Small intestine (tissue), 7 donors: ENCODE results near the gene MACO1. TPM values are rescaled to one million over a fixed set of nuclear protein-coding genes. Genes with fewer than 3 reads are reported as not detected.
"Not testable (repeated sequence)": the region's sequence is repeated elsewhere in the genome, so short reads cannot be mapped to it uniquely, and the experiment has no call there.

Source experiments
- DNase-seq, 2 donors: peaks; one replicate each; pipeline versions ENCODE4 v3.0.0 to v3.0.0-alpha.2; 2013
- FAIRE-seq: peaks from 2 replicates; lab custom pipeline; 2012; peaks lifted over from hg19 to GRCh38; lab: Jason Lieb, UNC
- H3K27ac ChIP-seq, 3 donors: one replicate each; pipeline ENCODE4 v1.5.1; 2013; ENCODE audit warnings: low read length in 2 of 3, mild to moderate bottlenecking in 2 of 3, control low read depth in 1 of 3, inconsistent platforms in 1 of 3, low read depth in 1 of 3, moderate library complexity in 1 of 3
- H3K27me3 ChIP-seq, 3 donors: one replicate each; pipeline ENCODE4 v1.6.1; 2013; ENCODE audit warnings: low read length in 3 of 3, inconsistent platforms in 1 of 3; ENCODE audit not compliant: control insufficient read depth in 3 of 3, insufficient read depth in 3 of 3
- H3K36me3 ChIP-seq, 3 donors: one replicate each; pipeline ENCODE4 v1.6.1; 2013; ENCODE audit warnings: low read length in 3 of 3, inconsistent platforms in 1 of 3, low read depth in 1 of 3, mild to moderate bottlenecking in 1 of 3, moderate library complexity in 1 of 3; ENCODE audit not compliant: control insufficient read depth in 3 of 3, insufficient read depth in 2 of 3
- H3K4me1 ChIP-seq, 3 donors: one replicate each; pipeline ENCODE4 v1.6.1; 2013; ENCODE audit warnings: low read length in 2 of 3, inconsistent platforms in 1 of 3, low read depth in 1 of 3, mild to moderate bottlenecking in 1 of 3, moderate library complexity in 1 of 3; ENCODE audit not compliant: control insufficient read depth in 3 of 3, insufficient read depth in 2 of 3
- H3K4me3 ChIP-seq, 3 donors: one replicate each; pipeline ENCODE4 v1.5.1; 2013; ENCODE audit warnings: low read length in 3 of 3, control low read depth in 1 of 3, inconsistent platforms in 1 of 3, low read depth in 1 of 3, mild to moderate bottlenecking in 1 of 3, moderate library complexity in 1 of 3
- H3K9me3 ChIP-seq, 2 donors: one replicate each; pipeline ENCODE4 v1.6.1; 2013; ENCODE audit warnings: low read depth in 1 of 2, low read length in 1 of 2; ENCODE audit not compliant: control insufficient read depth in 2 of 2, insufficient read depth in 1 of 2
- WGBS, 3 donors: extraction: QIAGEN DNeasy Blood & Tissue Kit; methylation state at CpG; one replicate each; pipeline ENCODE4 v1.1.7; 2013; 5-methylcytosine and 5-hydroxymethylcytosine counted together
- polyA plus RNA-seq, 4 donors: library from polyadenylated mRNA; stranded (reverse) in 3 of 4; unstranded in 1 of 4; fragments of 200-250 nt in 3 of 4; fragments of 120-200 nt in 1 of 4; gene quantifications; one replicate each; pipeline versions ENCODE4 v1.2.1 to v1.2.3, GENCODE V29; 2013
- donor health status: healthy with polysubstance abuse.
- donor health status: control.
- donor health status: control.
- donor health status: Bipolar disorder and iron deficiency.
- donor health status: healthy.

The MACO1 gene
- polyA plus RNA-seq, 4 donors = 8.1 to 18.6 (median 9.7) TPM

GRCh38 chr1:25458541-25459298 lies 28.0 kb downstream of the MACO1 start:
- Histone ChIP-seq H3K27ac (no peak overlapping the region), H3K4me3 (no peak overlapping the region), H3K4me1 (no peaks in the 10 kb centered on the region), H3K36me3 (peaks cover 11 to 20% (median 19%) of the 10 kb centered on the region in 3 donors), H3K9me3 (no peaks in the 10 kb centered on the region), H3K27me3 (no peaks in the 10 kb centered on the region)
- FAIRE-seq (no peak), DNase-seq (no peak)
- WGBS, 3 donors = 81 to 89% (median 85%) methylated on average over 7 of the region's 7 CpGs

DNA sequence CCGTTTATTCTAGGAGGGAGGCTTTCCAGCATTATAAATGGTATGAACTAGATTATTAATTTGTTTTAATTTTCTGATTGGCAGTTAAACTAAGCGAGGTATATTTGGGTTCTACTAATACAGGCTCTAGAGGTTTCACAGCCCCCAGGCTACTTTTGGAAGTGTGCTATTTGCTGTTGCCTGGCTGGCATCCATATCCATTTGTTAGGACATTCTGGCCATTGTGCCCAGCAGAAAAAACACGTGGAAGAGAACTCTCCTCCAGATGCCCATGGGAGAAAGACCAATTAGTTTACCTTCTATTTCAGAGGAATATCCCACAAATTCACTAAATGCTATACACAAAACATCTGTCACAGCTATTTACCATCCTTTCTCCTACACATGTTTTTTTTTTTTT lies 29.3 kb downstream of the MACO1 start:
- Histone ChIP-seq H3K27ac (no peak overlapping the region), H3K9me3 (no peaks in the 10 kb centered on the region), H3K36me3 (peaks cover 11 to 20% (median 14%) of the 10 kb centered on the region in 3 donors), H3K27me3 (no peaks in the 10 kb centered on the region), H3K4me1 (no peaks in the 10 kb centered on the region), H3K4me3 (no peak overlapping the region)
- 78 to 93% (median 86%) methylated on average over 3 of the region's 3 CpGs for WGBS, 3 donors
- no peak for FAIRE-seq
- DNase-seq = no peak

- WGBS, 3 donors = 64 to 88% (median 77%) methylated on average over 4 of the region's 4 CpGs
- H3K9me3 ChIP-seq, H3K4me3 ChIP-seq, H3K27me3 ChIP-seq, DNase-seq, H3K4me1 ChIP-seq, FAIRE-seq, H3K27ac ChIP-seq: not testable (repeated sequence)
- H3K36me3 ChIP-seq = peaks cover 9 to 23% (median 14%) of the 10 kb centered on the region in 3 donors
Measured at GRCh38 chr1:25460816-25461215, 30.1 kb downstream of the MACO1 start.

GRCh38 chr1:25461849-25462248 lies 31.2 kb downstream of the MACO1 start:
- no peak overlapping the region for H3K27ac ChIP-seq
- no peaks in the 10 kb centered on the region for H3K27me3 ChIP-seq
- no peak overlapping the region for H3K4me3 ChIP-seq
- peaks cover 9 to 21% (median 11%) of the 10 kb centered on the region in 3 donors for H3K36me3 ChIP-seq
- no peak for FAIRE-seq
- H3K4me1 ChIP-seq = no peaks in the 10 kb centered on the region
- DNase-seq = no peak
- 81 to 97% (median 86%) methylated on average over 2 of the region's 2 CpGs for WGBS, 3 donors
- H3K9me3 ChIP-seq = no peaks in the 10 kb centered on the region

DNA sequence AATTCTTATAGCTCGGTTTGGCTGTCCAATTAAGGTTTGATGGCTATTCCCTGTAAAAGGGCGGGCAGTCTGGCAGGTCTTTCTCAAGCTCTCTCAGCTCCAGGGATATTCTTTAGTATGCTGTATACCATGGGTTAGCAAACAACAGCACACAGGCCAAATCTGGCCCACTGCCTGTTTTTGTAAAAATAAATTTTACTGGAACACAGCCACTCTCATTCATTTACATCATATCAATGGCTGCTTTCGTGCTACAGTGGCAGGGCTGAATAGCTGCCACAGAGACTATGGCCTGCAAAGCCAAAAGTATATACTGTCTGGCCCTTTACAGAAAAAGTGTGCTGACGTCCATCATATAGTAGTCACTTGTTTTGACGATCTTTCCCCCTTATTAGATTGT lies 32.0 kb downstream of the MACO1 start:
- Histone ChIP-seq H3K4me1 (no peaks in the 10 kb centered on the region), H3K36me3 (peaks cover 9 to 21% (median 9%) of the 10 kb centered on the region in 3 donors), H3K4me3 (no peak overlapping the region), H3K27me3 (no peaks in the 10 kb centered on the region), H3K9me3 (no peaks in the 10 kb centered on the region), H3K27ac (no peak overlapping the region)
- 63 to 68% (median 63%) methylated on average over 5 of the region's 5 CpGs for WGBS, 3 donors
- DNase-seq (no peak), FAIRE-seq (no peak)

DNA sequence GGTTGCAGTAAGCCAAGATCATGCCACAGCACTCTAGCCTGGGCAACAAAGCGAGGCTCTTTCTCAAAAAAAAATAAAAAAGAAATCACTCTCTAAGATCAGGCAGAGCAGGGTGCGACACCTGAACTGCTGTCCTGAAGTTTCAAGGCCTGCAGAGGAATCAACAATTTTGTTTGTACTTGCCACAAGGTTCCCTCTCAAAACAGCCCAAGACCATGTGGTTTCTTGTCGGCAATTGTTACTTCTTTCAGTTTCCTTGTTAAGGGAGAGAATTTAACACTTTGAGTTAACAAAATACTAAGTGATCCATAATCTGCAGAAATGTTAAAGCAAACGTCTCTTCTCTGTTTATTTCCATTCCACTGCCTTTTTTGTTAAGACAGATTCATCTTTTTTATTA lies 36.5 kb downstream of the MACO1 start:
- no peaks in the 10 kb centered on the region for H3K27me3 ChIP-seq
- WGBS, 3 donors = 61 to 80% (median 63%) methylated on average over 4 of the region's 4 CpGs
- no peak overlapping the region for H3K4me3 ChIP-seq
- H3K9me3 ChIP-seq = no peaks in the 10 kb centered on the region
- FAIRE-seq (no peak), DNase-seq (no peak)
- peaks cover 4 to 10% (median 7%) of the 10 kb centered on the region in 3 donors for H3K36me3 ChIP-seq
- H3K4me1 ChIP-seq = no peaks in the 10 kb centered on the region
- H3K27ac ChIP-seq = no peak overlapping the region

- H3K27me3 ChIP-seq = no peaks in the 10 kb centered on the region
- H3K36me3 ChIP-seq = peaks cover 4 to 10% (median 7%) of the 10 kb centered on the region in 3 donors
- WGBS, 3 donors = 63 to 73% (median 66%) methylated on average over 1 of the region's 1 CpG
- no peaks in the 10 kb centered on the region for H3K9me3 ChIP-seq
- DNase-seq = no peak
- H3K4me3 ChIP-seq = no peak overlapping the region
- H3K4me1 ChIP-seq = no peaks in the 10 kb centered on the region
- FAIRE-seq = no peak
- H3K27ac ChIP-seq = no peak overlapping the region
Measured at GRCh38 chr1:25467616-25468015, 36.9 kb downstream of the MACO1 start.

- Histone ChIP-seq H3K27me3 (no peaks in the 10 kb centered on the region), H3K4me1 (no peaks in the 10 kb centered on the region), H3K4me3 (no peak overlapping the region), H3K9me3 (no peaks in the 10 kb centered on the region), H3K36me3 (peaks cover 4 to 8% (median 7%) of the 10 kb centered on the region in 3 donors), H3K27ac (peak overlapping the region in 1 of 3 donors; percentile 38)
- DNase-seq = no peak
- no peak for FAIRE-seq
Measured at GRCh38 chr1:25468033-25468432, 37.3 kb downstream of the MACO1 start.
